NCI-H146 treated with DMSO at 0.1 percent for 48 hours (cell line): Measurements from ENCODE around the gene SEC11A.
"Not testable (repeated sequence)": the region's sequence is repeated elsewhere in the genome, so short reads cannot be mapped to it uniquely, and the experiment has no call there.

ENCODE experiments used
- DNase-seq: peaks from one replicate; lab custom pipeline; 2025; ENCODE audit not compliant: unreplicated experiment; lab: John Stamatoyannopoulos, UW

Gene SEC11A

GRCh38 chr15:84716036-84716732 is at the start of gene SEC11A:
TSS of gene SEC11A (minus strand) at chr15:84716139. CDS start at chr15:84716075, 64 bp downstream.
- peak; percentile 73 for DNase-seq

- DNase-seq = no peak
Measured at GRCh38 chr15:84765675-84766074, 49.7 kb upstream of the SEC11A start.

GRCh38 chr15:84764989-84765388 is 49.0 kb upstream of the SEC11A start:
- no peak for DNase-seq

GRCh38 chr15:84764585-84764984 is 48.6 kb upstream of the SEC11A start:
- no peak for DNase-seq

GRCh38 chr15:84762840-84763572 is 47.1 kb upstream of the SEC11A start:
- no peak for DNase-seq

- DNase-seq = no peak
Measured at GRCh38 chr15:84761607-84762131, 45.7 kb upstream of the SEC11A start.

GRCh38 chr15:84760219-84760618 is 44.3 kb upstream of the SEC11A start:
- no peak for DNase-seq

GRCh38 chr15:84759018-84759417 is 43.1 kb upstream of the SEC11A start:
- no peak for DNase-seq

- no peak for DNase-seq
Measured at GRCh38 chr15:84755736-84756527, 40.0 kb upstream of the SEC11A start.

GRCh38 chr15:84754889-84755288 is 39.0 kb upstream of the SEC11A start:
- DNase-seq = not testable (repeated sequence)

- DNase-seq = no peak
Measured at GRCh38 chr15:84752700-84753099, 36.8 kb upstream of the SEC11A start.

GRCh38 chr15:84752195-84752594 is 36.3 kb upstream of the SEC11A start:
- no peak for DNase-seq

GRCh38 chr15:84751721-84752120 is 35.8 kb upstream of the SEC11A start:
- DNase-seq = not testable (repeated sequence)

- no peak for DNase-seq
Measured at GRCh38 chr15:84750583-84751092, 34.7 kb upstream of the SEC11A start.

GRCh38 chr15:84749111-84749991 is 33.4 kb upstream of the SEC11A start:
- DNase-seq = peak; percentile 1

- DNase-seq = peak; percentile 5
Measured at GRCh38 chr15:84748274-84749110, 32.6 kb upstream of the SEC11A start, which contains the start of gene ZNF592. TSS of gene ZNF592 (plus strand) at chr15:84748592. CDS start at chr15:84782676, 34,084 bp downstream.

GRCh38 chr15:84747416-84748273 is 31.7 kb upstream of the SEC11A start:
- DNase-seq = peak; percentile 14

GRCh38 chr15:84741121-84741520 is 25.2 kb upstream of the SEC11A start:
- DNase-seq = no peak
